ENCODE results near the gene SETD1A.

DNA sequence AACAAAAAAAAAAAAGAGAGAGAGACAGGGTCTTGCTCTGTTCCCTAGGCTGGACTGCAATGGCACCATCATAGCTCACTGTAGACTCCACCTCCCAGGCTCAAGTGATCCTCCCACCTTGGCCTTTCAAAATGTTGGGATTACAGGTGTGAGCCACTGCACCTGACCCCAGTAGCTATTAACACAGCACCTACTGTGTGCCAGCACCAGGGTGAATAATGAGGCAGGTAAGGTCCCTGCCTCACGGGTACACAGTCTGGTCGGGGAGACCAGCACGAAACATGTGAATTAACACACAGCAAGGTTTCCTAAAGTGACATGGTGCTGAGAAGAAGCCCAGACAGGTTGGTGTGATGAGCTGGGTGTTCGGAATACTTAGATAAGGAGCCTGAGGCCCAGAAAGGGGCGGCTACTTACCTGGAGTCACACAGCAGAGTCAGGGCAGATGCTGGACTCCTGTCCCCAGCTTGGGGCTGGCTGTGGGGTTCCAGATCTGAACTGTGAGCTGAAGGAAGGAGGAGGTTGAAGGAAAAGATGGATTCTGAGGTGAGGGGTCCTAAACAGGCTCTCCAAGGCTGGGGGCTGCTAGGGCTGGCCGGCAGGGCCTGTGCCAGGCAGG is 44.7 kb upstream of the SETD1A start:
- TF ChIP-seq RAD21 (IDR thresholded peaks at IDR 0.05; ENCODE audit: low read length) (no peak), FOS (IDR thresholded peaks at IDR 0.05; ENCODE audit: low read depth, low read length) (no peak), MAFK (IDR thresholded peaks at IDR 0.05; ENCODE audit: low read depth, low read length) (no peak), POLR2A (IDR thresholded peaks at IDR 0.05; ENCODE audit: low read depth, low read length) (no peak), MAZ (IDR thresholded peaks at IDR 0.05; ENCODE audit: borderline replicate concordance, low read depth, low read length) (no peak), RCOR1 (IDR thresholded peaks at IDR 0.05; ENCODE audit: insufficient replicate concordance, low read length) (no peak), RFX5 (IDR thresholded peaks at IDR 0.05; ENCODE audit: low read depth, low read length) (no peak), BHLHE40 (IDR thresholded peaks at IDR 0.05; ENCODE audit: low read depth, low read length) (no peak), CEBPB (IDR thresholded peaks at IDR 0.05; ENCODE audit: low read depth, low read length) (no peak), SMC3 (IDR thresholded peaks at IDR 0.05; ENCODE audit: low read depth, low read length) (no peak), CHD1 (IDR thresholded peaks at IDR 0.05; ENCODE audit: low read depth, low read length) (no peak)
- TF ChIP-seq, protein P1, sequence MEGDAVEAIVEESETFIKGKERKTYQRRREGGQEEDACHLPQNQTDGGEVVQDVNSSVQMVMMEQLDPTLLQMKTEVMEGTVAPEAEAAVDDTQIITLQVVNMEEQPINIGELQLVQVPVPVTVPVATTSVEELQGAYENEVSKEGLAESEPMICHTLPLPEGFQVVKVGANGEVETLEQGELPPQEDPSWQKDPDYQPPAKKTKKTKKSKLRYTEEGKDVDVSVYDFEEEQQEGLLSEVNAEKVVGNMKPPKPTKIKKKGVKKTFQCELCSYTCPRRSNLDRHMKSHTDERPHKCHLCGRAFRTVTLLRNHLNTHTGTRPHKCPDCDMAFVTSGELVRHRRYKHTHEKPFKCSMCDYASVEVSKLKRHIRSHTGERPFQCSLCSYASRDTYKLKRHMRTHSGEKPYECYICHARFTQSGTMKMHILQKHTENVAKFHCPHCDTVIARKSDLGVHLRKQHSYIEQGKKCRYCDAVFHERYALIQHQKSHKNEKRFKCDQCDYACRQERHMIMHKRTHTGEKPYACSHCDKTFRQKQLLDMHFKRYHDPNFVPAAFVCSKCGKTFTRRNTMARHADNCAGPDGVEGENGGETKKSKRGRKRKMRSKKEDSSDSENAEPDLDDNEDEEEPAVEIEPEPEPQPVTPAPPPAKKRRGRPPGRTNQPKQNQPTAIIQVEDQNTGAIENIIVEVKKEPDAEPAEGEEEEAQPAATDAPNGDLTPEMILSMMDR (conservative IDR thresholded peaks at IDR 0.05; ENCODE audit: low read depth, low read length): no peak

Data from IMR-90 (cell line).